NCI-H524 (cell line): Measurements from ENCODE around the gene VMP1.
"Not testable (repeated sequence)": the region's sequence is repeated elsewhere in the genome, so short reads cannot be mapped to it uniquely, and the experiment has no call there.

ENCODE experiments used
- DNase-seq, 2 experiments: peaks; one replicate each; lab custom pipeline; 2025; lab: John Stamatoyannopoulos, UW

The VMP1 gene

GRCh38 chr17:59755069-59755468 is 47.6 kb downstream of the VMP1 start:
- not testable (repeated sequence) for DNase-seq

GRCh38 chr17:59756236-59756818 is 48.9 kb downstream of the VMP1 start:
- DNase-seq = no peak

GRCh38 chr17:59757043-59757442 is 49.6 kb downstream of the VMP1 start:
- no peak for DNase-seq

- DNase-seq = no peak
These were observed 50.0 kb downstream of the VMP1 start for GRCh38 chr17:59757470-59757869.

GRCh38 chr17:59757881-59758385 is 50.5 kb downstream of the VMP1 start:
- peak in 1 of 2 experiments; percentile 39 for DNase-seq

GRCh38 chr17:59758998-59759651 is 51.7 kb downstream of the VMP1 start:
- not testable (repeated sequence) for DNase-seq

GRCh38 chr17:59760160-59760559 is 52.7 kb downstream of the VMP1 start:
- DNase-seq = no peak

- DNase-seq = no peak
These were observed 54.1 kb downstream of the VMP1 start for GRCh38 chr17:59761385-59762048.

- DNase-seq = no peak
These were observed 54.8 kb downstream of the VMP1 start for GRCh38 chr17:59762049-59762823.

- no peak for DNase-seq
These were observed 55.4 kb downstream of the VMP1 start for GRCh38 chr17:59762824-59763374.

GRCh38 chr17:59763861-59764260 is 56.4 kb downstream of the VMP1 start:
- no peak for DNase-seq

GRCh38 chr17:59764292-59764741 is 56.9 kb downstream of the VMP1 start:
- no peak for DNase-seq

GRCh38 chr17:59765038-59765437 is 57.6 kb downstream of the VMP1 start:
- DNase-seq = no peak

- DNase-seq = no peak
These were observed 59.0 kb downstream of the VMP1 start for GRCh38 chr17:59766491-59766890.

- DNase-seq = no peak
These were observed 59.7 kb downstream of the VMP1 start for GRCh38 chr17:59767176-59767575.

GRCh38 chr17:59769887-59770286 is 62.4 kb downstream of the VMP1 start:
- DNase-seq = no peak

- no peak for DNase-seq
These were observed 63.6 kb downstream of the VMP1 start for GRCh38 chr17:59771093-59771492.

- no peak for DNase-seq
These were observed 68.4 kb downstream of the VMP1 start for GRCh38 chr17:59775786-59776350.

- no peak for DNase-seq
These were observed 69.1 kb downstream of the VMP1 start for GRCh38 chr17:59776577-59776976.

GRCh38 chr17:59777033-59777432 is 69.6 kb downstream of the VMP1 start:
- DNase-seq = no peak

- DNase-seq = no peak
These were observed 71.5 kb downstream of the VMP1 start for GRCh38 chr17:59778996-59779395.

GRCh38 chr17:59779521-59779920 is 72.1 kb downstream of the VMP1 start:
- DNase-seq = no peak
